ENCODE results near the gene ARHGAP27. TPM values are rescaled to one million over a fixed set of nuclear protein-coding genes. Genes with fewer than 3 reads are reported as not detected.
A peak's percentile ranks its signal among the peaks of the same experiment; 100 is the strongest.

The ARHGAP27 gene
- total RNA-seq, 1 experiment from 2014 or later = 12.9 TPM

- DNase-seq (ENCODE audit: low spot score) (no peak), ATAC-seq (no peak)
- Mint-ChIP-seq H3K27ac (no peak overlapping the region), H3K4me1 (peaks cover 24% of the 10 kb centered on the region), H3K36me3 (no peaks in the 10 kb centered on the region), H3K27me3 (ENCODE audit: low read depth) (peaks cover 19% of the 10 kb centered on the region), H3K4me3 (no peak overlapping the region), H3K9me3 (no peaks in the 10 kb centered on the region)
- ChIA-PET POLR2A (no interaction called here), CTCF (interaction anchor here (0.6 to 4.0 kb wide), 11 partner anchors 8 to 252 kb away, joined by 3 to 40 read pairs (median 5); partner anchors contain the start of gene ACBD4)
- TF ChIP-seq FOXP4 (CRISPR knock-in tag; IDR thresholded peaks at IDR 0.05) (no peak), ZNF425 (CRISPR knock-in tag; conservative IDR thresholded peaks at IDR 0.05) (no peak), OVOL2 (CRISPR knock-in tag; IDR thresholded peaks at IDR 0.05; ENCODE audit: borderline replicate concordance) (no peak)
These were observed 44.9 kb downstream of the ARHGAP27 start for GRCh38 chr17:45387739-45388138.

- ChIA-PET POLR2A (no interaction called here), CTCF (interaction anchor here (0.5 to 3.1 kb wide), 26 partner anchors 7 to 411 kb away, joined by 3 to 81 read pairs (median 6); partner anchors contain the start of gene MAP3K14)
These were observed 46.5 kb downstream of the ARHGAP27 start for GRCh38 chr17:45386178-45386577.

GRCh38 chr17:45385331-45385997 lies 47.2 kb downstream of the ARHGAP27 start:
- peaks cover 16% of the 10 kb centered on the region for H3K27me3 Mint-ChIP-seq (ENCODE audit: low read depth)
- peak; percentile 86 for ATAC-seq
- no peaks in the 10 kb centered on the region for H3K9me3 Mint-ChIP-seq
- peak; percentile 94 for DNase-seq (ENCODE audit: low spot score)
- H3K36me3 Mint-ChIP-seq = no peaks in the 10 kb centered on the region
- H3K4me1 Mint-ChIP-seq = peaks cover 24% of the 10 kb centered on the region
- POLR2A ChIA-PET = interaction anchor here (1.1 to 1.4 kb wide), 2 partner anchors 68 to 157 kb away, joined by 3 to 5 read pairs; partner anchors contain the start of gene MAP3K14
- H3K27ac Mint-ChIP-seq = no peak overlapping the region
- no peak overlapping the region for H3K4me3 Mint-ChIP-seq
- CTCF ChIA-PET = interaction anchor here (0.5 to 3.1 kb wide), 41 partner anchors 8 to 411 kb away, joined by 3 to 81 read pairs (median 5); partner anchors contain the start of gene MAP3K14
- TF ChIP-seq ZNF121 (CRISPR knock-in tag; IDR thresholded peaks at IDR 0.05) = no peak
- TF ChIP-seq ZNF232 (CRISPR knock-in tag; IDR thresholded peaks at IDR 0.05) = no peak
- no peak for TF ChIP-seq ETV6 (CRISPR knock-in tag; IDR thresholded peaks at IDR 0.05)
- TF ChIP-seq MLX (CRISPR knock-in tag; IDR thresholded peaks at IDR 0.05) = no peak
- no peak for TF ChIP-seq CREB1 (CRISPR knock-in tag; IDR thresholded peaks at IDR 0.05)
- no peak for TF ChIP-seq ATF2 (CRISPR knock-in tag; IDR thresholded peaks at IDR 0.05; ENCODE audit: borderline replicate concordance, low read depth)
- TF ChIP-seq ZNF512 (CRISPR knock-in tag; IDR thresholded peaks at IDR 0.05; ENCODE audit: borderline replicate concordance) = no peak
- TF ChIP-seq JUN (CRISPR knock-in tag; IDR thresholded peaks at IDR 0.05) = no peak
- no peak for TF ChIP-seq SMAD4 (CRISPR knock-in tag; IDR thresholded peaks at IDR 0.05)
- no peak for TF ChIP-seq FOXP1 (CRISPR knock-in tag; IDR thresholded peaks at IDR 0.05; ENCODE audit: borderline replicate concordance)
- TF ChIP-seq AFF4 (CRISPR knock-in tag; IDR thresholded peaks at IDR 0.05; ENCODE audit: borderline replicate concordance) = 0 out of 2 replicates have a peak, but pooled peaks have one; percentile 54
- TF ChIP-seq ZNF425 (CRISPR knock-in tag; conservative IDR thresholded peaks at IDR 0.05) = no peak
- no peak for TF ChIP-seq NR1H2 (CRISPR knock-in tag; IDR thresholded peaks at IDR 0.05)

More at GRCh38 chr17:45386178-45386577, 46.5 kb downstream of the ARHGAP27 start:
- peaks cover 16% of the 10 kb centered on the region for H3K27me3 Mint-ChIP-seq (ENCODE audit: low read depth)
- no peak for TF ChIP-seq ZNF423 (CRISPR knock-in tag; IDR thresholded peaks at IDR 0.05)
- DNase-seq (ENCODE audit: low spot score) = no peak
- H3K4me3 Mint-ChIP-seq = no peak overlapping the region
- H3K27ac Mint-ChIP-seq = no peak overlapping the region
- no peak for ATAC-seq
- H3K4me1 Mint-ChIP-seq = peaks cover 24% of the 10 kb centered on the region
- H3K36me3 Mint-ChIP-seq = no peaks in the 10 kb centered on the region
- H3K9me3 Mint-ChIP-seq = no peaks in the 10 kb centered on the region

Data from WTC11 (cell line).